CMK (cell line): ENCODE results near the gene MUC5AC.

Experiments
- DNase-seq: peaks from one replicate; pipeline ENCODE4 v3.0.0-alpha.2; 2010; ENCODE audit warnings: low read depth

Gene MUC5AC

GRCh38 chr11:1226226-1226985 lies 68.7 kb downstream of the MUC5AC start:
- no peak for DNase-seq

GRCh38 chr11:1226986-1227550 lies 69.3 kb downstream of the MUC5AC start:
- no peak for DNase-seq

GRCh38 chr11:1227551-1228100 lies 69.9 kb downstream of the MUC5AC start:
- DNase-seq: no peak

- no peak for DNase-seq
These were observed 70.5 kb downstream of the MUC5AC start for GRCh38 chr11:1228101-1228821.

GRCh38 chr11:1228921-1229451 lies 71.2 kb downstream of the MUC5AC start:
- DNase-seq: no peak

- DNase-seq: no peak
These were observed 71.8 kb downstream of the MUC5AC start for GRCh38 chr11:1229471-1230120.

- DNase-seq: no peak
These were observed 72.3 kb downstream of the MUC5AC start for GRCh38 chr11:1230121-1230455.

- DNase-seq: no peak
These were observed 73.0 kb downstream of the MUC5AC start for GRCh38 chr11:1230456-1231395.

- no peak for DNase-seq
These were observed 73.8 kb downstream of the MUC5AC start for GRCh38 chr11:1231396-1232020.

- DNase-seq: no peak
These were observed 74.5 kb downstream of the MUC5AC start for GRCh38 chr11:1232021-1232882.

GRCh38 chr11:1232883-1233321 lies 75.1 kb downstream of the MUC5AC start:
- DNase-seq: no peak

GRCh38 chr11:1233351-1234053 lies 75.7 kb downstream of the MUC5AC start:
- DNase-seq: no peak

- no peak for DNase-seq
These were observed 76.4 kb downstream of the MUC5AC start for GRCh38 chr11:1234054-1234720.

- no peak for DNase-seq
These were observed 77.1 kb downstream of the MUC5AC start for GRCh38 chr11:1234771-1235305.

- no peak for DNase-seq
These were observed 77.7 kb downstream of the MUC5AC start for GRCh38 chr11:1235306-1235900.

GRCh38 chr11:1235901-1236315 lies 78.2 kb downstream of the MUC5AC start:
- no peak for DNase-seq

GRCh38 chr11:1236316-1237127 lies 78.8 kb downstream of the MUC5AC start:
- no peak for DNase-seq
